ENCODE data around the gene MAF.
A peak's percentile ranks its signal among the peaks of the same experiment; 100 is the strongest.

GRCh38 chr16:79593074-79593531 lies 7.4 kb downstream of the MAF start:
- TF ChIP-seq CTCF (IDR thresholded peaks at IDR 0.05) (no peak), POLR2A (IDR thresholded peaks at IDR 0.05) (no peak), EP300 (IDR thresholded peaks at IDR 0.05) (peak in 1 of 2 donors; percentile 62)

All from tibial nerve (tissue), 4 donors.